ENCODE data around the gene EML4. TPM values are rescaled to one million over a fixed set of nuclear protein-coding genes. Genes with fewer than 3 reads are reported as not detected.

EML4 gene
- total RNA-seq, 1 donor from 2014 or later = 56.7 TPM

- no peak for DNase-seq (ENCODE audit: low spot score)
- Mint-ChIP-seq H3K4me3 (no peak overlapping the region), H3K27ac (no peak overlapping the region), H3K9me3 (no peaks in the 10 kb centered on the region), H3K4me1 (ENCODE audit: low read depth) (peaks cover 32% of the 10 kb centered on the region), H3K27me3 (ENCODE audit: insufficient read depth) (no peaks in the 10 kb centered on the region), H3K36me3 (ENCODE audit: low read depth) (peaks cover 8% of the 10 kb centered on the region)
- intact Hi-C loops (cut with micrococcal nuclease) = no loop called here
Measured at GRCh38 chr2:42232024-42232423, 62.9 kb downstream of the EML4 start.

- Mint-ChIP-seq H3K4me1 (ENCODE audit: low read depth) (peaks cover 37% of the 10 kb centered on the region), H3K36me3 (ENCODE audit: low read depth) (peaks cover 8% of the 10 kb centered on the region), H3K9me3 (no peaks in the 10 kb centered on the region), H3K4me3 (no peak overlapping the region), H3K27ac (no peak overlapping the region), H3K27me3 (ENCODE audit: insufficient read depth) (no peaks in the 10 kb centered on the region)
- intact Hi-C loops (cut with micrococcal nuclease) = no loop called here
- DNase-seq (ENCODE audit: low spot score) = no peak
Measured at GRCh38 chr2:42233976-42234441, 64.9 kb downstream of the EML4 start.

- no peak for DNase-seq (ENCODE audit: low spot score)
- H3K4me3 Mint-ChIP-seq = no peak overlapping the region
- intact Hi-C loops (cut with micrococcal nuclease) = no loop called here
- no peaks in the 10 kb centered on the region for H3K27me3 Mint-ChIP-seq (ENCODE audit: insufficient read depth)
- H3K27ac Mint-ChIP-seq = no peak overlapping the region
- peaks cover 24% of the 10 kb centered on the region for H3K4me1 Mint-ChIP-seq (ENCODE audit: low read depth)
- H3K9me3 Mint-ChIP-seq = no peaks in the 10 kb centered on the region
- peaks cover 2% of the 10 kb centered on the region for H3K36me3 Mint-ChIP-seq (ENCODE audit: low read depth)
Measured at GRCh38 chr2:42236911-42237310, 67.8 kb downstream of the EML4 start.

GRCh38 chr2:42238644-42239288 is 69.6 kb downstream of the EML4 start:
- peaks cover 24% of the 10 kb centered on the region for H3K4me1 Mint-ChIP-seq (ENCODE audit: low read depth)
- H3K27me3 Mint-ChIP-seq (ENCODE audit: insufficient read depth) = no peaks in the 10 kb centered on the region
- H3K9me3 Mint-ChIP-seq = no peaks in the 10 kb centered on the region
- H3K27ac Mint-ChIP-seq = no peak overlapping the region
- H3K4me3 Mint-ChIP-seq = no peak overlapping the region
- no peak for DNase-seq (ENCODE audit: low spot score)
- intact Hi-C loops (cut with micrococcal nuclease) = loop anchor here (1.0 to 2.0 kb wide), 3 partner anchors 14 to 142 kb away; no protein-coding TSS in a partner anchor
- H3K36me3 Mint-ChIP-seq (ENCODE audit: low read depth) = peaks cover 2% of the 10 kb centered on the region

- Mint-ChIP-seq H3K27me3 (ENCODE audit: insufficient read depth) (no peaks in the 10 kb centered on the region), H3K9me3 (no peaks in the 10 kb centered on the region), H3K36me3 (ENCODE audit: low read depth) (peaks cover 2% of the 10 kb centered on the region), H3K4me1 (ENCODE audit: low read depth) (peaks cover 25% of the 10 kb centered on the region), H3K4me3 (no peak overlapping the region), H3K27ac (no peak overlapping the region)
- no peak for DNase-seq (ENCODE audit: low spot score)
- intact Hi-C loops (cut with micrococcal nuclease) = loop anchor here (2.0 kb wide), 2 partner anchors 14 to 68 kb away; no protein-coding TSS in a partner anchor
Measured at GRCh38 chr2:42239289-42239661, 70.1 kb downstream of the EML4 start.

- Mint-ChIP-seq H3K9me3 (no peaks in the 10 kb centered on the region), H3K4me3 (no peak overlapping the region), H3K4me1 (ENCODE audit: low read depth) (peaks cover 29% of the 10 kb centered on the region), H3K36me3 (ENCODE audit: low read depth) (peaks cover 6% of the 10 kb centered on the region), H3K27ac (no peak overlapping the region), H3K27me3 (ENCODE audit: insufficient read depth) (no peaks in the 10 kb centered on the region)
- intact Hi-C loops (cut with micrococcal nuclease) = loop anchor here (2.0 kb wide), 2 partner anchors 15 to 69 kb away; no protein-coding TSS in a partner anchor
- no peak for DNase-seq (ENCODE audit: low spot score)
Measured at GRCh38 chr2:42239811-42240210, 70.7 kb downstream of the EML4 start.

- H3K36me3 Mint-ChIP-seq (ENCODE audit: low read depth) = peaks cover 10% of the 10 kb centered on the region
- no peak for DNase-seq (ENCODE audit: low spot score)
- no peak overlapping the region for H3K4me3 Mint-ChIP-seq
- intact Hi-C loops (cut with micrococcal nuclease) = no loop called here
- no peaks in the 10 kb centered on the region for H3K9me3 Mint-ChIP-seq
- peaks cover 19% of the 10 kb centered on the region for H3K4me1 Mint-ChIP-seq (ENCODE audit: low read depth)
- no peak overlapping the region for H3K27ac Mint-ChIP-seq
- no peaks in the 10 kb centered on the region for H3K27me3 Mint-ChIP-seq (ENCODE audit: insufficient read depth)
Measured at GRCh38 chr2:42241517-42241916, 72.4 kb downstream of the EML4 start.

- Mint-ChIP-seq H3K4me1 (ENCODE audit: low read depth) (peaks cover 12% of the 10 kb centered on the region), H3K27ac (no peak overlapping the region), H3K36me3 (ENCODE audit: low read depth) (peaks cover 16% of the 10 kb centered on the region), H3K4me3 (no peak overlapping the region), H3K9me3 (no peaks in the 10 kb centered on the region), H3K27me3 (ENCODE audit: insufficient read depth) (no peaks in the 10 kb centered on the region)
- no peak for DNase-seq (ENCODE audit: low spot score)
- intact Hi-C loops (cut with micrococcal nuclease) = no loop called here
Measured at GRCh38 chr2:42243297-42243696, 74.1 kb downstream of the EML4 start.

GRCh38 chr2:42244520-42244919 is 75.4 kb downstream of the EML4 start:
- H3K4me3 Mint-ChIP-seq = no peak overlapping the region
- no peak overlapping the region for H3K27ac Mint-ChIP-seq
- no peaks in the 10 kb centered on the region for H3K27me3 Mint-ChIP-seq (ENCODE audit: insufficient read depth)
- no peak for DNase-seq (ENCODE audit: low spot score)
- H3K4me1 Mint-ChIP-seq (ENCODE audit: low read depth) = peaks cover 11% of the 10 kb centered on the region
- peaks cover 16% of the 10 kb centered on the region for H3K36me3 Mint-ChIP-seq (ENCODE audit: low read depth)
- H3K9me3 Mint-ChIP-seq = no peaks in the 10 kb centered on the region
- intact Hi-C loops (cut with micrococcal nuclease) = no loop called here

- Mint-ChIP-seq H3K36me3 (ENCODE audit: low read depth) (peaks cover 18% of the 10 kb centered on the region), H3K27ac (no peak overlapping the region), H3K4me3 (no peak overlapping the region), H3K4me1 (ENCODE audit: low read depth) (peaks cover 11% of the 10 kb centered on the region), H3K27me3 (ENCODE audit: insufficient read depth) (no peaks in the 10 kb centered on the region), H3K9me3 (no peaks in the 10 kb centered on the region)
- no peak for DNase-seq (ENCODE audit: low spot score)
- intact Hi-C loops (cut with micrococcal nuclease) = no loop called here
Measured at GRCh38 chr2:42245396-42245795, 76.2 kb downstream of the EML4 start.

GRCh38 chr2:42246562-42246961 is 77.4 kb downstream of the EML4 start:
- no peak for DNase-seq (ENCODE audit: low spot score)
- Mint-ChIP-seq H3K4me3 (no peak overlapping the region), H3K27ac (no peak overlapping the region), H3K27me3 (ENCODE audit: insufficient read depth) (no peaks in the 10 kb centered on the region), H3K36me3 (ENCODE audit: low read depth) (peaks cover 21% of the 10 kb centered on the region), H3K4me1 (ENCODE audit: low read depth) (peaks cover 12% of the 10 kb centered on the region), H3K9me3 (no peaks in the 10 kb centered on the region)
- intact Hi-C loops (cut with micrococcal nuclease) = no loop called here

- no peak overlapping the region for H3K27ac Mint-ChIP-seq
- no peaks in the 10 kb centered on the region for H3K9me3 Mint-ChIP-seq
- no peak overlapping the region for H3K4me3 Mint-ChIP-seq
- peaks cover 31% of the 10 kb centered on the region for H3K36me3 Mint-ChIP-seq (ENCODE audit: low read depth)
- no peaks in the 10 kb centered on the region for H3K27me3 Mint-ChIP-seq (ENCODE audit: insufficient read depth)
- peaks cover 34% of the 10 kb centered on the region for H3K4me1 Mint-ChIP-seq (ENCODE audit: low read depth)
- intact Hi-C loops (cut with micrococcal nuclease) = no loop called here
- DNase-seq (ENCODE audit: low spot score) = no peak
Measured at GRCh38 chr2:42248846-42249245, 79.7 kb downstream of the EML4 start.

- intact Hi-C loops (cut with micrococcal nuclease) = no loop called here
- no peak for DNase-seq (ENCODE audit: low spot score)
- Mint-ChIP-seq H3K27me3 (ENCODE audit: insufficient read depth) (no peaks in the 10 kb centered on the region), H3K4me3 (no peak overlapping the region), H3K4me1 (ENCODE audit: low read depth) (peaks cover 33% of the 10 kb centered on the region), H3K9me3 (no peaks in the 10 kb centered on the region), H3K27ac (no peak overlapping the region), H3K36me3 (ENCODE audit: low read depth) (peaks cover 35% of the 10 kb centered on the region)
Measured at GRCh38 chr2:42249284-42249683, 80.1 kb downstream of the EML4 start.

GRCh38 chr2:42249887-42250286 is 80.7 kb downstream of the EML4 start:
- Mint-ChIP-seq H3K9me3 (no peaks in the 10 kb centered on the region), H3K27ac (no peak overlapping the region), H3K36me3 (ENCODE audit: low read depth) (peaks cover 34% of the 10 kb centered on the region), H3K4me3 (no peak overlapping the region), H3K4me1 (ENCODE audit: low read depth) (peaks cover 33% of the 10 kb centered on the region), H3K27me3 (ENCODE audit: insufficient read depth) (no peaks in the 10 kb centered on the region)
- no peak for DNase-seq (ENCODE audit: low spot score)
- intact Hi-C loops (cut with micrococcal nuclease) = loop anchor here (5.0 kb wide), 1 partner anchor 47 kb away; no protein-coding TSS in a partner anchor
